HepG2 (cell line): ENCODE results near the gene ATG9A. TPM values are rescaled to one million over a fixed set of nuclear protein-coding genes. Genes with fewer than 3 reads are reported as not detected.

Experiments used
- ADNP ChIP-seq: sonication (generic); formaldehyde crosslinking; IDR thresholded peaks from 2 replicates; pipeline ENCODE4 v1.4.0; 2020; ENCODE audit warnings: missing genetic modification reagents
- AGO2 ChIP-seq: fragments of 200-400 bp; formaldehyde crosslinking; optimal IDR thresholded peaks from 2 replicates; pipeline ENCODE3; 2017; ENCODE audit warnings: mild to moderate bottlenecking, low read depth, low read length, moderate library complexity
- BCL6 ChIP-seq: IDR thresholded peaks from 2 replicates; pipeline ENCODE4 v1.6.1; 2016; ENCODE audit warnings: missing genetic modification reagents, missing compliant biosample characterization
- CC2D1A ChIP-seq: sonication (generic); formaldehyde crosslinking; IDR thresholded peaks from 2 replicates; pipeline ENCODE4 v1.8.1; 2023; ENCODE audit warnings: mild to moderate bottlenecking, missing genetic modification reagents
- CCDC6 ChIP-seq: sonication (generic); formaldehyde crosslinking; IDR thresholded peaks from 2 replicates; pipeline ENCODE4 v1.8.1; 2022; ENCODE audit warnings: mild to moderate bottlenecking, missing genetic modification reagents, moderate library complexity
- CREB1 ChIP-seq, 2 experiments: fragments of 450-650 bp in 1 of 2; IDR thresholded peaks; 2 replicates each; pipeline ENCODE4 v1.6.1; 2016 to 2017; ENCODE audit warnings: control low read depth in 1 of 2, mild to moderate bottlenecking in 1 of 2, missing compliant biosample characterization in 1 of 2, missing genetic modification characterization in 1 of 2
- ELF1 ChIP-seq: sonication (generic); formaldehyde crosslinking; IDR thresholded peaks from 2 replicates; pipeline ENCODE4 v1.4.0; 2020; ENCODE audit warnings: missing genetic modification reagents
- ELF3 ChIP-seq: IDR thresholded peaks from 2 replicates; pipeline ENCODE4 v1.6.1; 2016; ENCODE audit warnings: missing genetic modification reagents, missing compliant biosample characterization
- ETV5 ChIP-seq: IDR thresholded peaks from 2 replicates; pipeline ENCODE4 v1.6.1; 2018; ENCODE audit warnings: missing biosample characterization, missing genetic modification reagents, inconsistent platforms, borderline replicate concordance
- IRX3 ChIP-seq: sonication (generic); formaldehyde crosslinking; IDR thresholded peaks from 2 replicates; pipeline ENCODE4 v1.8.1; 2023; ENCODE audit warnings: mild to moderate bottlenecking, low read depth, missing genetic modification reagents, borderline replicate concordance
- MATR3 ChIP-seq: sonication (generic); formaldehyde crosslinking; IDR thresholded peaks from 2 replicates; pipeline ENCODE4 v1.4.0; 2020; ENCODE audit warnings: missing genetic modification reagents
- NBN ChIP-seq: fragments of 450-650 bp; conservative IDR thresholded peaks from 2 replicates; pipeline ENCODE4 v1.6.1; 2017
- NFYC ChIP-seq: IDR thresholded peaks from 2 replicates; pipeline ENCODE4 v1.6.1; 2016; ENCODE audit warnings: missing genetic modification reagents, missing compliant biosample characterization
- POLR2A ChIP-seq, 2 experiments: IDR thresholded peaks; 2 replicates each; pipeline ENCODE4 v1.6.1; 2011; ENCODE audit warnings: low read depth in 2 of 2, low read length in 2 of 2, mild to moderate bottlenecking in 1 of 2, moderate library complexity in 1 of 2; ENCODE audit not compliant: insufficient read depth in 1 of 2
- RFX5 ChIP-seq: IDR thresholded peaks from 2 replicates; pipeline ENCODE4 v1.6.1; 2011; ENCODE audit warnings: low read depth, low read length, improper control_type of control experiment
- SATB2 ChIP-seq: sonication (generic); formaldehyde crosslinking; IDR thresholded peaks from 2 replicates; pipeline ENCODE4 v1.5.0; 2020; ENCODE audit warnings: missing genetic modification reagents
- THAP8 ChIP-seq: sonication (generic); formaldehyde crosslinking; IDR thresholded peaks from 2 replicates; pipeline ENCODE4 v1.5.1; 2020; ENCODE audit warnings: missing genetic modification reagents, mild to moderate bottlenecking, borderline replicate concordance
- TSC22D2 ChIP-seq: sonication (generic); formaldehyde crosslinking; IDR thresholded peaks from 2 replicates; pipeline ENCODE4 v1.5.1; 2020; ENCODE audit warnings: missing genetic modification reagents, mild to moderate bottlenecking, borderline replicate concordance
- XBP1 ChIP-seq: sonication (generic); formaldehyde crosslinking; IDR thresholded peaks from 2 replicates; pipeline ENCODE4 v1.5.0; 2020; ENCODE audit warnings: missing genetic modification reagents
- ZFP41 ChIP-seq: sonication (generic); formaldehyde crosslinking; IDR thresholded peaks from 2 replicates; pipeline ENCODE4 v1.4.0; 2020; ENCODE audit warnings: mild to moderate bottlenecking, missing genetic modification reagents, borderline replicate concordance
- ZNF17 ChIP-seq: sonication (generic); formaldehyde crosslinking; IDR thresholded peaks from 2 replicates; pipeline ENCODE4 v1.5.0; 2020; ENCODE audit warnings: mild to moderate bottlenecking, missing genetic modification reagents
- ZNF343 ChIP-seq: sonication (generic); formaldehyde crosslinking; IDR thresholded peaks from 2 replicates; pipeline ENCODE4 v1.4.0; 2020; ENCODE audit warnings: mild to moderate bottlenecking, missing genetic modification reagents
- ZNF562 ChIP-seq: sonication (generic); formaldehyde crosslinking; IDR thresholded peaks from 2 replicates; pipeline ENCODE4 v1.8.0; 2022; ENCODE audit warnings: missing genetic modification reagents, borderline replicate concordance
- ZNF782 ChIP-seq: sonication (generic); formaldehyde crosslinking; IDR thresholded peaks from 2 replicates; pipeline ENCODE4 v1.4.0; 2020; ENCODE audit warnings: missing genetic modification reagents, mild to moderate bottlenecking, borderline replicate concordance
- polyA plus RNA-seq, 8 experiments: library from polyadenylated mRNA; depleted of rRNA in 3 of 8; stranded (reverse) in 7 of 8; unstranded in 1 of 8; fragments of >200 nt; fragmentation: Illumina TruSeq in 4 of 8; extraction: Trizol in 4 of 8; gene quantifications; 2 replicates each; pipeline versions ENCODE4 v1.2.1 to v1.2.3, GENCODE V29; 2011 to 2016; ENCODE audit warnings: low read depth in 4 of 8, missing spikeins in 1 of 8, mixed read lengths in 1 of 8; ENCODE audit not compliant: insufficient read depth in 1 of 8
- total RNA-seq, 5 experiments: library from RNA; depleted of rRNA; stranded (reverse); fragments of >200 nt; fragmentation: Illumina TruSeq; extraction: Trizol; gene quantifications; 2 replicates each; pipeline ENCODE4 v1.2.3, GENCODE V29; 2016; ENCODE audit warnings: low read depth in 1 of 5
- TF ChIP-seq, protein P1 (sequence below): sonication (generic); formaldehyde crosslinking; IDR thresholded peaks from 2 replicates; pipeline ENCODE4 v1.5.1; 2020; ENCODE audit warnings: mild to moderate bottlenecking, missing genetic modification reagents
- TF ChIP-seq, protein P2 (sequence below): sonication (generic); formaldehyde crosslinking; IDR thresholded peaks from 2 replicates; pipeline ENCODE4 v1.5.1; 2020; ENCODE audit warnings: missing genetic modification reagents, mild to moderate bottlenecking, borderline replicate concordance
- TF ChIP-seq, protein P3 (sequence below): sonication (generic); formaldehyde crosslinking; IDR thresholded peaks from 2 replicates; pipeline ENCODE4 v1.4.0; 2020; ENCODE audit warnings: missing genetic modification reagents

Gene ATG9A
- total and polyA plus RNA-seq, 2 of the 13 experiments (the other 11 are each of a cell fraction or from before 2014, with no cell fraction given): 35.0 to 131 TPM

- TF ChIP-seq CREB1 (IDR thresholded peaks at IDR 0.05) (no peak), CREB1 (CRISPR knock-in tag; IDR thresholded peaks at IDR 0.05) (no peak), NBN (no peak), TSC22D2 (CRISPR knock-in tag) (no peak), ZNF782 (CRISPR knock-in tag) (peak; percentile 74; the same call in 1 of the 2 replicates), THAP8 (CRISPR knock-in tag) (0 out of 2 replicates have a peak, but pooled peaks have one; percentile 23), RFX5 (no peak), SATB2 (CRISPR knock-in tag) (no peak), ELF3 (CRISPR knock-in tag) (no peak), XBP1 (CRISPR knock-in tag) (no peak), BCL6 (CRISPR knock-in tag) (no peak), MATR3 (CRISPR knock-in tag) (no peak), CC2D1A (CRISPR knock-in tag) (0 out of 2 replicates have a peak, but pooled peaks have one; percentile 44), ADNP (CRISPR knock-in tag) (no peak), POLR2A (IDR thresholded peaks at IDR 0.05; ENCODE audit: insufficient read depth in 1 of 2, low read depth in 2 of 2, low read length in 2 of 2) (peak in 1 of 2 experiments; percentile 61; a peak in 2 of 4 replicates), CCDC6 (no peak; the same call in 1 of the 2 replicates), ELF1 (CRISPR knock-in tag) (peak; percentile 2; the same call in 1 of the 2 replicates), ZNF17 (no peak), ZNF562 (CRISPR knock-in tag) (no peak), IRX3 (CRISPR knock-in tag) (no peak), AGO2 (peak; percentile 13), ETV5 (CRISPR knock-in tag) (no peak), NFYC (CRISPR knock-in tag) (no peak), ZFP41 (CRISPR knock-in tag) (0 out of 2 replicates have a peak, but pooled peaks have one; percentile 21), ZNF343 (CRISPR knock-in tag) (0 out of 2 replicates have a peak, but pooled peaks have one; percentile 48)
- TF ChIP-seq, protein P1, sequence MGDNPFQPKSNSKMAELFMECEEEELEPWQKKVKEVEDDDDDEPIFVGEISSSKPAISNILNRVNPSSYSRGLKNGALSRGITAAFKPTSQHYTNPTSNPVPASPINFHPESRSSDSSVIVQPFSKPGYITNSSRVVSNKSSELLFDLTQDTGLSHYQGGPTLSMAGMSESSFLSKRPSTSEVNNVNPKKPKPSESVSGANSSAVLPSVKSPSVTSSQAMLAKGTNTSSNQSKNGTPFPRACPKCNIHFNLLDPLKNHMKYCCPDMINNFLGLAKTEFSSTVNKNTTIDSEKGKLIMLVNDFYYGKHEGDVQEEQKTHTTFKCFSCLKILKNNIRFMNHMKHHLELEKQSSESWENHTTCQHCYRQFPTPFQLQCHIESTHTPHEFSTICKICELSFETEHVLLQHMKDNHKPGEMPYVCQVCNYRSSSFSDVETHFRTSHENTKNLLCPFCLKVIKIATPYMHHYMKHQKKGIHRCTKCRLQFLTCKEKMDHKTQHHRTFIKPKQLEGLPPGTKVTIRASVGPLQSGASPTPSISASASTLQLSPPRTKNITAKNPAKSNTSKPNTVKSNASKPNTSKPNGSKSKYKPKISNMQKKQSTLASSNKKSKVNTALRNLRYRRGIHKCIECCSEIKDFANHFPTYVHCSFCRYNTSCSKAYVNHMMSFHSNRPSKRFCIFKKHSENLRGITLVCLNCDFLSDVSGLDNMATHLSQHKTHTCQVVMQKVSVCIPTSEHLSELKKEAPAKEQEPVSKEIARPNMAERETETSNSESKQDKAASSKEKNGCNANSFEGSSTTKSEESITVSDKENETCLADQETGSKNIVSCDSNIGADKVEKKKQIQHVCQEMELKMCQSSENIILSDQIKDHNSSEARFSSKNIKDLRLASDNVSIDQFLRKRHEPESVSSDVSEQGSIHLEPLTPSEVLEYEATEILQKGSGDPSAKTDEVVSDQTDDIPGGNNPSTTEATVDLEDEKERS: 0 out of 2 replicates have a peak, but pooled peaks have one; percentile 66
- TF ChIP-seq, protein P2, sequence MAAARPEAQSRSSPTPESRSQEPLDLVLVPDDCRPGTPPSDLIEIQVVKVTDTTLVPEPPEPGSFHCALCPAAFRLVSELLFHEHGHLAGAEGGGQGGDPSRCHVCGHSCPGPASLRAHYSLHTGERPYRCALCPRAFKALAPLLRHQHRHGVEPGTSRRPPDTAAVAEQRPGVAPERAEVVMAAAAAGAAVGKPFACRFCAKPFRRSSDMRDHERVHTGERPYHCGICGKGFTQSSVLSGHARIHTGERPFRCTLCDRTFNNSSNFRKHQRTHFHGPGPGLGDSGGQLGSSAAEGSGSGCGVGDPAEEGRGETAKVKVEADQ (CRISPR knock-in tag): no peak
- TF ChIP-seq, protein P3, sequence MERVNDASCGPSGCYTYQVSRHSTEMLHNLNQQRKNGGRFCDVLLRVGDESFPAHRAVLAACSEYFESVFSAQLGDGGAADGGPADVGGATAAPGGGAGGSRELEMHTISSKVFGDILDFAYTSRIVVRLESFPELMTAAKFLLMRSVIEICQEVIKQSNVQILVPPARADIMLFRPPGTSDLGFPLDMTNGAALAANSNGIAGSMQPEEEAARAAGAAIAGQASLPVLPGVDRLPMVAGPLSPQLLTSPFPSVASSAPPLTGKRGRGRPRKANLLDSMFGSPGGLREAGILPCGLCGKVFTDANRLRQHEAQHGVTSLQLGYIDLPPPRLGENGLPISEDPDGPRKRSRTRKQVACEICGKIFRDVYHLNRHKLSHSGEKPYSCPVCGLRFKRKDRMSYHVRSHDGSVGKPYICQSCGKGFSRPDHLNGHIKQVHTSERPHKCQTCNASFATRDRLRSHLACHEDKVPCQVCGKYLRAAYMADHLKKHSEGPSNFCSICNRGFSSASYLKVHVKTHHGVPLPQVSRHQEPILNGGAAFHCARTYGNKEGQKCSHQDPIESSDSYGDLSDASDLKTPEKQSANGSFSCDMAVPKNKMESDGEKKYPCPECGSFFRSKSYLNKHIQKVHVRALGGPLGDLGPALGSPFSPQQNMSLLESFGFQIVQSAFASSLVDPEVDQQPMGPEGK: no peak; the same call in 1 of the 2 replicates
These were observed 528 bp downstream of the ATG9A start (continued) for GRCh38 chr2:219228911-219229304.
